PC-9 (cell line): ENCODE measurements around the gene HCAR1. TPM values are rescaled to one million over a fixed set of nuclear protein-coding genes. Genes with fewer than 3 reads are reported as not detected.

Experiments
- total RNA-seq: library from RNA; stranded (reverse); gene quantifications from 2 replicates; pipeline ENCODE4 v1.2.3, GENCODE V29; 2021

Gene HCAR1
- total RNA-seq, 1 experiment from 2014 or later, result 5.2 TPM

Other genes starting within 250 kb of the HCAR1 start
- 16.7 and 24.3 TPM in 2 replicates for gene ZCCHC8, start 229.9 kb downstream of the HCAR1 start, total RNA-seq
- 61.2 and 64.5 TPM in 2 replicates for gene RSRC2, start 203.9 kb downstream of the HCAR1 start, total RNA-seq
- 63.0 and 67.7 TPM in 2 replicates for gene KNTC1, start 203.6 kb downstream of the HCAR1 start, total RNA-seq
- 2.0 and 2.6 TPM in 2 replicates for gene HCAR2, start 27.5 kb downstream of the HCAR1 start, total RNA-seq
- gene HCAR3, start 14.0 kb downstream of the HCAR1 start, total RNA-seq, result 0.38 and 0.44 TPM in 2 replicates
- gene DENR, start 22.0 kb upstream of the HCAR1 start, total RNA-seq, result 53.0 and 66.6 TPM in 2 replicates
- 0.41 and 0.58 TPM in 2 replicates for gene CCDC62, start 43.7 kb upstream of the HCAR1 start, total RNA-seq
- gene HIP1R, start 104.6 kb upstream of the HCAR1 start, total RNA-seq, result 33.1 and 47.4 TPM in 2 replicates
- gene VPS37B, start 165.3 kb upstream of the HCAR1 start, total RNA-seq, result 51.4 and 53.5 TPM in 2 replicates
- gene ABCB9, start 235.6 kb upstream of the HCAR1 start, total RNA-seq, result 11.4 and 13.0 TPM in 2 replicates
- 33.5 and 36.1 TPM in 2 replicates for gene OGFOD2, start 244.4 kb upstream of the HCAR1 start, total RNA-seq
- 162 and 191 TPM in 2 replicates for gene ARL6IP4, start 249.8 kb upstream of the HCAR1 start, total RNA-seq